Thoracic aorta endothelial cell (primary cell): Measurements from ENCODE around the gene TBC1D7. TPM values are rescaled to one million over a fixed set of nuclear protein-coding genes. Genes with fewer than 3 reads are reported as not detected.

ENCODE experiments used
- total RNA-seq: library from RNA; depleted of rRNA; stranded (reverse); fragments of >200 nt; gene quantifications from 2 replicates; pipeline ENCODE4 v1.2.3, GENCODE V29; 2012

The TBC1D7 gene
- 21.5 and 53.1 TPM in 2 replicates for total RNA-seq

GRCh38 chr6:13328076-13328874, at the start of gene TBC1D7:
Gene TBC1D7 (minus strand): TSS chr6:13328537. CDS start chr6:13326898, 1,639 bp downstream.

Other genes starting within 250 kb of the TBC1D7 start
- 21.3 and 36.7 TPM in 2 replicates for gene GFOD1, start 159.1 kb upstream of the TBC1D7 start, total RNA-seq
- 7.3 and 7.5 TPM in 2 replicates for gene SIRT5, start 246.1 kb upstream of the TBC1D7 start, total RNA-seq